HepG2 (cell line): ENCODE results near the gene TMEM220. TPM values are rescaled to one million over a fixed set of nuclear protein-coding genes. Genes with fewer than 3 reads are reported as not detected.

ENCODE experiments used
- AFF4 ChIP-seq: sonication (generic); formaldehyde crosslinking; IDR thresholded peaks from 2 replicates; pipeline ENCODE4 v1.4.0; 2020; ENCODE audit warnings: missing genetic modification reagents
- ARID2 ChIP-seq: sonication (generic); formaldehyde crosslinking; IDR thresholded peaks from 2 replicates; pipeline ENCODE4 v1.8.1; 2022; ENCODE audit warnings: mild to moderate bottlenecking, missing genetic modification reagents, borderline replicate concordance
- BHLHE40 ChIP-seq: IDR thresholded peaks from 2 replicates; pipeline ENCODE4 v1.6.1; 2011; ENCODE audit warnings: low read length, improper control_type of control experiment
- GATA4 ChIP-seq: sonication (generic); IDR thresholded peaks from 2 replicates; pipeline ENCODE4 v1.6.1; 2016; ENCODE audit warnings: antibody characterized with exemption, low read depth, borderline replicate concordance
- GLI4 ChIP-seq: sonication (generic); formaldehyde crosslinking; IDR thresholded peaks from 2 replicates; pipeline ENCODE4 v1.5.1; 2020; ENCODE audit warnings: missing genetic modification reagents, mild to moderate bottlenecking, moderate library complexity, borderline replicate concordance
- IKZF1 ChIP-seq: fragments of 450-650 bp; IDR thresholded peaks from 2 replicates; pipeline ENCODE4 v1.7.1; 2016
- KDM3A ChIP-seq: IDR thresholded peaks from 2 replicates; pipeline ENCODE4 v1.6.1; 2018; ENCODE audit warnings: low read depth, missing compliant biosample characterization
- KLF16 ChIP-seq, 2 experiments: sonication (generic) in 1 of 2; formaldehyde crosslinking in 1 of 2; IDR thresholded peaks; 2 replicates each; pipeline versions ENCODE4 v1.6.1 to v1.8.0; 2016 to 2023; ENCODE audit warnings: missing genetic modification reagents in 2 of 2, missing compliant biosample characterization in 1 of 2
- MAX ChIP-seq: IDR thresholded peaks from 2 replicates; pipeline ENCODE4 v1.6.1; 2012; ENCODE audit warnings: inconsistent platforms
- MTA3 ChIP-seq: sonication (generic); formaldehyde crosslinking; IDR thresholded peaks from 2 replicates; pipeline ENCODE4 v1.4.0; 2020; ENCODE audit warnings: missing genetic modification reagents
- MXD4 ChIP-seq: IDR thresholded peaks from 2 replicates; pipeline ENCODE4 v1.6.1; 2016; ENCODE audit warnings: mild to moderate bottlenecking, missing biosample characterization, missing genetic modification reagents
- MYNN ChIP-seq: sonication (generic); formaldehyde crosslinking; IDR thresholded peaks from 2 replicates; pipeline ENCODE4 v1.4.0; 2020; ENCODE audit warnings: mild to moderate bottlenecking, low read depth, missing genetic modification reagents
- NFRKB ChIP-seq: fragments of 450-650 bp; IDR thresholded peaks from 2 replicates; pipeline ENCODE4 v1.6.1; 2017
- NR3C1 ChIP-seq: sonication (generic); formaldehyde crosslinking; IDR thresholded peaks from 2 replicates; pipeline ENCODE4 v1.4.0; 2020; ENCODE audit warnings: missing genetic modification reagents
- RARA ChIP-seq: IDR thresholded peaks from 2 replicates; pipeline ENCODE4 v1.6.1; 2016; ENCODE audit warnings: missing genetic modification reagents, missing compliant biosample characterization
- SP2 ChIP-seq: sonication (generic); formaldehyde crosslinking; IDR thresholded peaks from 2 replicates; pipeline ENCODE4 v1.5.1; 2020; ENCODE audit warnings: mild to moderate bottlenecking, missing genetic modification reagents
- SRSF1 ChIP-seq: fragments of 200-400 bp; formaldehyde crosslinking; optimal IDR thresholded peaks from 2 replicates; pipeline ENCODE3; 2017; ENCODE audit warnings: mild to moderate bottlenecking, low read depth, low read length, moderate library complexity
- SRSF4 ChIP-seq: fragments of 200-400 bp; formaldehyde crosslinking; IDR thresholded peaks from one replicate; pipeline ENCODE4 v1.6.1; 2018; ENCODE audit warnings: mild to moderate bottlenecking, low read depth, low read length, moderate library complexity; ENCODE audit not compliant: poor library complexity, severe bottlenecking
- TCF7 ChIP-seq: sonication (generic); IDR thresholded peaks from 2 replicates; pipeline ENCODE4 v1.6.1; 2016; ENCODE audit warnings: antibody characterized with exemption, low read depth
- TMF1 ChIP-seq: sonication (generic); formaldehyde crosslinking; IDR thresholded peaks from 2 replicates; pipeline ENCODE4 v1.8.1; 2022; ENCODE audit warnings: low read depth, missing genetic modification reagents
- ZNF260 ChIP-seq: sonication (generic); formaldehyde crosslinking; IDR thresholded peaks from 2 replicates; pipeline ENCODE4 v1.4.0; 2020; ENCODE audit warnings: missing genetic modification reagents, low read depth, mild to moderate bottlenecking, borderline replicate concordance
- ZNF326 ChIP-seq: sonication (generic); formaldehyde crosslinking; IDR thresholded peaks from 2 replicates; pipeline ENCODE4 v1.4.0; 2020; ENCODE audit warnings: missing genetic modification reagents, borderline replicate concordance
- ZNF329 ChIP-seq: sonication (generic); formaldehyde crosslinking; IDR thresholded peaks from 2 replicates; pipeline ENCODE4 v1.9.0; 2021; ENCODE audit warnings: low read depth, mild to moderate bottlenecking, missing genetic modification reagents
- ZNF382 ChIP-seq: sonication (generic); formaldehyde crosslinking; IDR thresholded peaks from 2 replicates; pipeline ENCODE4 v1.5.0; 2020; ENCODE audit warnings: missing genetic modification reagents, mild to moderate bottlenecking, borderline replicate concordance
- ZNF451 ChIP-seq: sonication (generic); formaldehyde crosslinking; IDR thresholded peaks from 2 replicates; pipeline ENCODE4 v1.5.0; 2020; ENCODE audit warnings: mild to moderate bottlenecking, missing genetic modification reagents
- ZNF614 ChIP-seq: IDR thresholded peaks from 2 replicates; pipeline ENCODE4 v1.6.1; 2018; ENCODE audit warnings: missing biosample characterization, missing genetic modification reagents, inconsistent platforms, borderline replicate concordance
- ZNF644 ChIP-seq: IDR thresholded peaks from 2 replicates; pipeline ENCODE4 v1.6.1; 2016; ENCODE audit warnings: low read depth
- ZNF746 ChIP-seq: sonication (generic); formaldehyde crosslinking; IDR thresholded peaks from 2 replicates; pipeline ENCODE4 v1.8.0; 2022; ENCODE audit warnings: mild to moderate bottlenecking, missing genetic modification reagents
- ZNF878 ChIP-seq: sonication (generic); formaldehyde crosslinking; IDR thresholded peaks from 2 replicates; pipeline ENCODE4 v1.8.1; 2023; ENCODE audit warnings: mild to moderate bottlenecking, missing genetic modification reagents, moderate library complexity
- polyA plus RNA-seq, 8 experiments: library from polyadenylated mRNA; depleted of rRNA in 3 of 8; stranded (reverse) in 7 of 8; unstranded in 1 of 8; fragments of >200 nt; fragmentation: Illumina TruSeq in 4 of 8; extraction: Trizol in 4 of 8; gene quantifications; 2 replicates each; pipeline versions ENCODE4 v1.2.1 to v1.2.3, GENCODE V29; 2011 to 2016; ENCODE audit warnings: low read depth in 4 of 8, missing spikeins in 1 of 8, mixed read lengths in 1 of 8; ENCODE audit not compliant: insufficient read depth in 1 of 8
- total RNA-seq, 5 experiments: library from RNA; depleted of rRNA; stranded (reverse); fragments of >200 nt; fragmentation: Illumina TruSeq; extraction: Trizol; gene quantifications; 2 replicates each; pipeline ENCODE4 v1.2.3, GENCODE V29; 2016; ENCODE audit warnings: low read depth in 1 of 5

TMEM220 gene
- total and polyA plus RNA-seq, 2 of the 13 experiments (the other 11 are each of a cell fraction or from before 2014, with no cell fraction given): 1.3 to 2.2 TPM

GRCh38 chr17:10697092-10698081, 32.4 kb downstream of the TMEM220 start, which contains the start of the genes ADPRM and SCO1 (continued):
- TF ChIP-seq ZNF878 (CRISPR knock-in tag) (no peak), ZNF746 (CRISPR knock-in tag) (no peak), KLF16 (CRISPR knock-in tag; IDR thresholded peaks at IDR 0.05) (peak in 1 of 2 experiments; percentile 93; a peak in 2 of 4 replicates), MAX (peak; percentile 47; the same call in 1 of the 2 replicates), ZNF260 (CRISPR knock-in tag) (no peak), ARID2 (CRISPR knock-in tag) (peak; percentile 49; the same call in 1 of the 2 replicates), ZNF329 (no peak), GLI4 (CRISPR knock-in tag) (peak; percentile 59; the same call in 1 of the 2 replicates), SP2 (peak; percentile 87), MYNN (CRISPR knock-in tag) (no peak), ZNF644 (CRISPR knock-in tag) (0 out of 2 replicates have a peak, but pooled peaks have one; percentile 22), SRSF1 (no peak), NFRKB (no peak), ZNF614 (no peak), KDM3A (CRISPR knock-in tag) (peak; percentile 38; the same call in 1 of the 2 replicates), BHLHE40 (no peak), MTA3 (CRISPR knock-in tag) (no peak), RARA (no peak), GATA4 (peak; percentile 42; the same call in 1 of the 2 replicates), ZNF326 (CRISPR knock-in tag) (no peak), AFF4 (no peak), NR3C1 (CRISPR knock-in tag) (no peak), IKZF1 (no peak), SRSF4 (no peak), TMF1 (peak; percentile 70; the same call in 1 of the 2 replicates), TCF7 (no peak), ZNF451 (CRISPR knock-in tag) (peak; percentile 70; the same call in 1 of the 2 replicates), MXD4 (peak; percentile 81), ZNF382 (CRISPR knock-in tag) (no peak)
